Measurements from ENCODE around the gene WDR35.

The WDR35 gene

GRCh38 chr2:20011276-20012031 is 21.5 kb upstream of the WDR35 start:
- DNase-seq: no peak

- no peak for DNase-seq
Observed at GRCh38 chr2:20008703-20009102, 18.8 kb upstream of the WDR35 start.

- no peak for DNase-seq
Observed at GRCh38 chr2:20005891-20006470, 16.1 kb upstream of the WDR35 start.

- DNase-seq: no peak
Observed at GRCh38 chr2:20005067-20005627, 15.2 kb upstream of the WDR35 start.

GRCh38 chr2:20001361-20001863 is 11.5 kb upstream of the WDR35 start:
- no peak for DNase-seq

GRCh38 chr2:19993731-19994130 is 3.8 kb upstream of the WDR35 start:
- DNase-seq: no peak

- DNase-seq: no peak
Observed at GRCh38 chr2:19991895-19992294, 2.0 kb upstream of the WDR35 start.

GRCh38 chr2:19990416-19990728 is 467 bp upstream of the WDR35 start:
- DNase-seq: no peak

- DNase-seq: no peak
Observed at GRCh38 chr2:19989342-19989666, 601 bp downstream of the WDR35 start.

- DNase-seq: no peak
Observed at GRCh38 chr2:19988600-19988999, 1.3 kb downstream of the WDR35 start.

GRCh38 chr2:19987936-19988335 is 2.0 kb downstream of the WDR35 start:
- DNase-seq: no peak

- no peak for DNase-seq
Observed at GRCh38 chr2:19982268-19982667, 7.6 kb downstream of the WDR35 start.

- DNase-seq: no peak
Observed at GRCh38 chr2:19979932-19980331, 10.0 kb downstream of the WDR35 start.

GRCh38 chr2:19973466-19973865 is 16.4 kb downstream of the WDR35 start:
- DNase-seq: no peak

GRCh38 chr2:19971691-19972090 is 18.2 kb downstream of the WDR35 start:
- no peak for DNase-seq

- no peak for DNase-seq
Observed at GRCh38 chr2:19963386-19963785, 26.5 kb downstream of the WDR35 start.

GRCh38 chr2:19955544-19956422 is 34.1 kb downstream of the WDR35 start:
- peak; percentile 56 for DNase-seq

GRCh38 chr2:19949071-19949470 is 40.8 kb downstream of the WDR35 start:
- DNase-seq: no peak

- no peak for DNase-seq
Observed at GRCh38 chr2:19947184-19947940, 42.5 kb downstream of the WDR35 start.

- no peak for DNase-seq
Observed at GRCh38 chr2:19944205-19944845, 45.6 kb downstream of the WDR35 start.

GRCh38 chr2:19943189-19943588 is 46.7 kb downstream of the WDR35 start:
- DNase-seq: no peak

GRCh38 chr2:19942199-19942598 is 47.7 kb downstream of the WDR35 start:
- no peak for DNase-seq

Data from CD4-positive, alpha-beta T cell treated with Interleukin-17A for 4 hours (primary cell).